ENCODE results near the gene CREB3L1.
"Not testable (repeated sequence)": the region's sequence is repeated elsewhere in the genome, so short reads cannot be mapped to it uniquely, and the experiment has no call there.

CREB3L1 gene

DNA sequence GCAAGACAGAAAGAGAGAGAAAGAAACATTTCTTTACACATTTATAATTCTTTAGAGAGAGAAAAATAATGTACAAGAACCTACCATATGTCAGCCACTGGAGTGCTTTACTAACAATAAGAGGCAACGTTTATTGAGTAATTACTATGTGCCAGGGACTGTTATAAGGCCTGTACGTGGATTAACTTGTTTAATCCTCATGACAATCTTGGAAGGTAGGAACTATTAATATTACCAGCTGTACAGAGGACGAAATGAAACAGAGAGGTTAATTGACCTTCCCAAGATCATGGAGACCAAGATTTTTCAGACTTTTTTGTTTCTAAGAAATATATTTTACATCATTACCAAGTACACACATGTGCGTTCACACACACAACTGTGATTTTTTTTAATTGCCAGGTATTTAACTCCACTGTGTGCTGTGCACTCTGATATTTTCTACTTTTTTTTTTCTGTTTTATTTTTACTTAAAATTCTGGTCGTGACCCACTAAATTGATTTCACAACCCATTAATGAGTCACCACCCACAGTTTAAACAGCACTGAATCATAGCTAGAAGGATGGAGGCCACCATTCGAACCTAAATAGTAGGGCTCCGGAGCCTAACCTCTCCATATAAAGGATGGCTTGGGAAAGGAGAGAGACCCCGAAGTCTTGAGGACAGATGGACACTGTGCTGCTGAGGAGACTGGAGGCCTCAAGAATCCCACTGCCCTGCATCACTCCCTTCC, 21.4 kb downstream of the CREB3L1 start:
- TF ChIP-seq, protein P1, sequence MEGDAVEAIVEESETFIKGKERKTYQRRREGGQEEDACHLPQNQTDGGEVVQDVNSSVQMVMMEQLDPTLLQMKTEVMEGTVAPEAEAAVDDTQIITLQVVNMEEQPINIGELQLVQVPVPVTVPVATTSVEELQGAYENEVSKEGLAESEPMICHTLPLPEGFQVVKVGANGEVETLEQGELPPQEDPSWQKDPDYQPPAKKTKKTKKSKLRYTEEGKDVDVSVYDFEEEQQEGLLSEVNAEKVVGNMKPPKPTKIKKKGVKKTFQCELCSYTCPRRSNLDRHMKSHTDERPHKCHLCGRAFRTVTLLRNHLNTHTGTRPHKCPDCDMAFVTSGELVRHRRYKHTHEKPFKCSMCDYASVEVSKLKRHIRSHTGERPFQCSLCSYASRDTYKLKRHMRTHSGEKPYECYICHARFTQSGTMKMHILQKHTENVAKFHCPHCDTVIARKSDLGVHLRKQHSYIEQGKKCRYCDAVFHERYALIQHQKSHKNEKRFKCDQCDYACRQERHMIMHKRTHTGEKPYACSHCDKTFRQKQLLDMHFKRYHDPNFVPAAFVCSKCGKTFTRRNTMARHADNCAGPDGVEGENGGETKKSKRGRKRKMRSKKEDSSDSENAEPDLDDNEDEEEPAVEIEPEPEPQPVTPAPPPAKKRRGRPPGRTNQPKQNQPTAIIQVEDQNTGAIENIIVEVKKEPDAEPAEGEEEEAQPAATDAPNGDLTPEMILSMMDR (IDR thresholded peaks at IDR 0.05) = no peak
- no peak for TF ChIP-seq ZFX (IDR thresholded peaks at IDR 0.05; ENCODE audit: borderline replicate concordance)
- H3K27ac ChIP-seq = no peak overlapping the region

DNA sequence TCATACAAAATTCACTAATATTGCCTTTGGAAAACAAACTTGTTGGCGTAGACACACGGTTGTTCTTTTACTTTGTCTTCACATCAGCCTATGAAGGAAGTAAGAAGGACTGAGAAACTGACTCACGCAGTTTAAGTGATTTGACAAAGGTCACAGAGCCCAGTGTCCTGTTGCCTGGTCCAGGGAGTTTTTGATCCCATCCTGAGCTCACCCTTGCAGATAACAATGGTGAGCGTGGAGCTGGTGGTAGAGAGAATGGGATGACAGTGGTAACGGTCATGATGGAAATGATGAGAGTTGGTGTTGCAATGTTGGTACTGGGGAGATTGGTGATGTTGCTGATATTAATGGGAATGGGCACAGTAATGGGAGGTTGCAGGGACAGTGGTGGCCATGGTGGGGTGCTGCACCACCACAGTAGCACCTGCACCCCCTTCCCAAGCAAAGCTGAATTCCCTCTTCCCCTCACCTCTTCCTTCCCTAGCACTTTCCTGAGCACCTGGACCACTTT, 22.0 kb downstream of the CREB3L1 start:
- no peak overlapping the region for H3K27ac ChIP-seq
- no peak for TF ChIP-seq ZFX (IDR thresholded peaks at IDR 0.05; ENCODE audit: borderline replicate concordance)
- TF ChIP-seq, protein P1 (IDR thresholded peaks at IDR 0.05) = no peak

DNA sequence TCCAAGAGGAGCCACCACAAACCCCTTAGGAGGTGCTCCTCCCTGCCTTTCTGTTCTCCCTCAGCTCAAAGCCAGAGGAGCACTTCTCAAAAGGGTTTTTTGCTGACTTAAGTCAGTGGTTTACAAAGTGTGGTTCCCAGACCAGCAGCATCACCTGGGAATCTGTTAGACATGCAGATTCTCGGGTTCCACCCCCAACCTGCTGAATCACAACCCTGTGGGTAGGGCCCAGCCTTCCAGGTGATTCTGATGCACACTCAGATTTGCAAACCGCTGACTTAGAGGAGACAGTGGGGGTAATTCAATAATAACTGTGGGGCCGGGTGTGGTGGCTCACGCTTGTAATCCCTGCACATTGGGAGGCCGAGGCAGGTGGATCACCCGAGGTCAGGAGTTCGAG, 22.8 kb downstream of the CREB3L1 start:
- TF ChIP-seq, protein P1 (IDR thresholded peaks at IDR 0.05) = no peak
- TF ChIP-seq ZFX (IDR thresholded peaks at IDR 0.05; ENCODE audit: borderline replicate concordance) = no peak
- no peak overlapping the region for H3K27ac ChIP-seq

DNA sequence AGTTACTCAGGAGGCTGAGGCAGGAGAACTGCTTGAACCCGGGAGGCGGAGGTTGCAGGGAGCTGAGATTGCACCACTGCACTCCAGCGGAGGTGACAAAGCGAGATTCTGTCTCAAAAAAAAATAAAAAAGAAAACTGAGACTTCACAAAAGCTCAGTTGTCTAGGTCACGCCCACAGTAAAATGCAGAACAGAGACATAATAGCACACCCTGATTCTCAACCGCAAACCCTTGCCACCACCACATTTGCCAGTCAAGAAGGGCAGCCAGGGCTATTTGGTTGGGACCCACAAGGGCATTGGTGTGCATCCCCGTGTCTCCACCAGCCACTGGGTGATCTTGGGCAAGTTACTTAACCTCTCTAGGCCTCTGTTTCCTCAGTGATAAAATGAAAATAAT, 25.4 kb downstream of the CREB3L1 start:
- H3K27ac ChIP-seq = no peak overlapping the region
- TF ChIP-seq ZFX (IDR thresholded peaks at IDR 0.05; ENCODE audit: borderline replicate concordance) = no peak
- TF ChIP-seq, protein P1 (IDR thresholded peaks at IDR 0.05) = no peak

DNA sequence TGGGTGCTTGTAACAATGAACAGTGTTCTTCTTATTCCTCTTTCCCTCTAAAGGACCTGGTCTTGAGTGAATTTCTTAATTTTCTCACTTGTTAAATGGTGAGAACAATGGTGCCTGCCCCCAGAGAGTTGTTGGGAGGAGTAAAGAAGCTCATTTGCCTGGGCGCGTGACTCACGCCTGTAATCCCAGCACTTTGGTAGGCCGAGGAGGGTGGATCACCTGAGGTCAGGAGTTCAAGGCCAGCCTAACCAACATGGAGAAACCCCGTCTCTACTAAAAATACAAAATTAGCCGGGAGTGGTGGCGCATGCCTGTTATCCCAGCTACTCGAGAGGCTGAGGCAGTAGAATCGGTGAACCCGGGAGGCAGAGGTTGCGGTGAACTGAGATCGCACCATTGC, 26.6 kb downstream of the CREB3L1 start:
- not testable (repeated sequence) for H3K27ac ChIP-seq

DNA sequence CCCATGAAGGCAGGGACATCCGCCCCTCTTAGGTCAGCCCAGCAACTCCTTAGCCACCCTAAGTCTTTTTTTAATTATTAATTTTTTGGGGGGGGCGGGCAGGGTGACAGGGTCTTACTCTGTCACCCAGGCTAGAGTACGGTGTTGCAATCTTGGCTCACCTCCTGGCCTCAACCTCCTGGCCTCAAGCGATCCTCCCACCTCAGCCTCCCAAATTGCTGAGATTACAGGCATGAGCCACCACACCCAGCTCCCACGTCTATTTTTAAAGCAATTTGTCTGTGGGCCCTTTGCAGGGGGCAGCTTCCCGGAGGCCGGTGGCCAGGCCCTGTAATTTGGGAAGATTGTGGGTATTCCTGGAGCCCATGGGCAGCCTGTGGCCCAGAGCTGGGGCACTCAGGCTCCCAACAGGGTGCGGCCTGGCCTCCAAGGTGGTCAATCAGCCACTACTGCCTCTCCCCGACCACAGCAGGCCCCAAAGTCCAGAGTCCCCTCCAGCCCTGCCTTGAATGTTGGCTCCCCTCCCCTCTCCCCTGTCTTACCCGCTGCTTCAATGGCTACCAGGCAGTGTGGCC, 27.2 kb downstream of the CREB3L1 start:
- no peak overlapping the region for H3K27ac ChIP-seq
- TF ChIP-seq, protein P1 (IDR thresholded peaks at IDR 0.05) = no peak
- TF ChIP-seq ZFX (IDR thresholded peaks at IDR 0.05; ENCODE audit: borderline replicate concordance) = no peak

DNA sequence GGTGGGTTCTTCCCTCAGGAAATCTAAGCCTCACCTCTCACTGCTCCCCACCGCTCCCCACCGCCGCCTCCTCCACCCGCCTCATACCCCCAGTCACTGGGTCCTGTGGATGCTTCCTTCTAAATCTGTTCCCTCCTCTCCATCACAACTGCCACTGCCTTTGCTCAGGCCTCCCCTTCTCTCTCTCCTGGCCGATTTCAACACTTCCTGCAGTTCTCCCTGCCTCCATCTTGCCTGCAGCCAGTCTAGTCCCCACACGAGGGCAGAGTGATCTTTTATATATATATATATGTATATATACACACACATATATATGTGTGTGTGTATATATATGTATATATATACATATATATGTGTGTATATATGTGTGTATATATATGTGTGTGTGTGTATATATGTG, 27.8 kb downstream of the CREB3L1 start:
- H3K27ac ChIP-seq = no peak overlapping the region
- TF ChIP-seq ZFX (IDR thresholded peaks at IDR 0.05; ENCODE audit: borderline replicate concordance) = no peak
- TF ChIP-seq, protein P1 (IDR thresholded peaks at IDR 0.05) = no peak; the same call in 1 of the 2 replicates

Measured in 22Rv1 (cell line).